Activated CD4-positive, alpha-beta memory T cell treated with anti-CD3 and anti-CD28 coated beads, Interleukin-2, amount 10 ng/mL, durations not matched to agents 7 days and 5 days (primary cell): Measurements from ENCODE around the gene FSD1. TPM values are rescaled to one million over a fixed set of nuclear protein-coding genes. Genes with fewer than 3 reads are reported as not detected.

ENCODE experiments used
- CTCF ChIA-PET: fragments of 350-600 bp; sonication (Branson Sonifier 250); formaldehyde crosslinking; loops from one replicate; lab custom pipeline; 2021; ENCODE audit warnings: antibody characterized with exemption, inconsistent platforms; lab: Charles Lee
- POLR2A ChIA-PET: fragments of 350-600 bp; sonication (Branson Sonifier 250); formaldehyde crosslinking; loops from one replicate; lab custom pipeline; 2021; ENCODE audit warnings: antibody characterized with exemption; lab: Charles Lee
- DNase-seq: peaks from one replicate; pipeline ENCODE4 v3.0.0-alpha.2; 2020
- H3K27ac Mint-ChIP-seq: one replicate; pipeline ENCODE4 v1.8.0; 2021; ENCODE audit warnings: mild to moderate bottlenecking, mixed read lengths
- H3K27me3 Mint-ChIP-seq: one replicate; pipeline ENCODE4 v1.8.0; 2021; ENCODE audit warnings: mixed read lengths
- H3K36me3 Mint-ChIP-seq: one replicate; pipeline ENCODE4 v1.8.0; 2021; ENCODE audit warnings: low read depth, mixed read lengths
- H3K4me1 Mint-ChIP-seq: one replicate; pipeline ENCODE4 v1.8.0; 2021; ENCODE audit warnings: mixed read lengths
- H3K4me3 Mint-ChIP-seq: one replicate; pipeline ENCODE4 v1.8.0; 2021; ENCODE audit warnings: mild to moderate bottlenecking, mixed read lengths
- H3K9me3 Mint-ChIP-seq: one replicate; pipeline ENCODE4 v1.8.0; 2021; ENCODE audit warnings: mixed read lengths
- total RNA-seq, 2 experiments: library from RNA; stranded (reverse); gene quantifications; one replicate each; pipeline ENCODE4 v1.2.3, GENCODE V29; 2021

FSD1 gene
- total RNA-seq, 2 experiments from 2014 or later, result 3.2 to 3.4 TPM

DNA sequence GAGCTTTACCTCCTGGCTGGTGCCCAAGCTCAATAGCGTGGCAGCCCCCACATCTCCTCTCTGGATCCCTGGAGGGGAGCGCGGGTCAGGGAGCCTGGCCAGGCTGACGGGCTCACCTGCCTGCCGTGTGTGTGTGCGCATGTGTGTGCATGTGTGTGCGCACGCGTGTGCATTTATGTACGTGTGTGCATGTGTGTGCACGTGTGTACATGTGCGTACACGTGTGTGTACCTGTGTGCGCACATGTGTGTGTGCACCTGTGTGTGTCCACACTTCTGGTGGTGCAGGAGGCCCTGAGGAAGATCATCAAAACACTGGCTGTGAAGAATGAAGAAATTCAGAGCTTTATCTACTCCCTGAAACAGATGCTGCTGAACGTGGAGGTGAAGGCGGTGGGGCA lies 1.3 kb downstream of the FSD1 start:
- no peaks in the 10 kb centered on the region for H3K36me3 Mint-ChIP-seq
- no peaks in the 10 kb centered on the region for H3K9me3 Mint-ChIP-seq
- CTCF ChIA-PET, result no interaction called here
- H3K27ac Mint-ChIP-seq, result no peak overlapping the region
- H3K4me3 Mint-ChIP-seq, result peak overlapping the region; percentile 18
- H3K27me3 Mint-ChIP-seq, result no peaks in the 10 kb centered on the region
- no peak for DNase-seq
- H3K4me1 Mint-ChIP-seq, result peaks cover 21% of the 10 kb centered on the region
- POLR2A ChIA-PET, result no interaction called here

GRCh38 chr19:4310247-4311121 lies 6.1 kb downstream of the FSD1 start:
- Mint-ChIP-seq H3K36me3 (no peaks in the 10 kb centered on the region), H3K4me1 (no peaks in the 10 kb centered on the region), H3K4me3 (no peak overlapping the region), H3K27me3 (no peaks in the 10 kb centered on the region), H3K27ac (no peak overlapping the region), H3K9me3 (no peaks in the 10 kb centered on the region)
- DNase-seq, result no peak
- ChIA-PET POLR2A (no interaction called here), CTCF (interaction anchor here (0.6 kb wide), 1 partner anchor 170 kb away, joined by 3 read pairs; no protein-coding TSS in a partner anchor)

DNA sequence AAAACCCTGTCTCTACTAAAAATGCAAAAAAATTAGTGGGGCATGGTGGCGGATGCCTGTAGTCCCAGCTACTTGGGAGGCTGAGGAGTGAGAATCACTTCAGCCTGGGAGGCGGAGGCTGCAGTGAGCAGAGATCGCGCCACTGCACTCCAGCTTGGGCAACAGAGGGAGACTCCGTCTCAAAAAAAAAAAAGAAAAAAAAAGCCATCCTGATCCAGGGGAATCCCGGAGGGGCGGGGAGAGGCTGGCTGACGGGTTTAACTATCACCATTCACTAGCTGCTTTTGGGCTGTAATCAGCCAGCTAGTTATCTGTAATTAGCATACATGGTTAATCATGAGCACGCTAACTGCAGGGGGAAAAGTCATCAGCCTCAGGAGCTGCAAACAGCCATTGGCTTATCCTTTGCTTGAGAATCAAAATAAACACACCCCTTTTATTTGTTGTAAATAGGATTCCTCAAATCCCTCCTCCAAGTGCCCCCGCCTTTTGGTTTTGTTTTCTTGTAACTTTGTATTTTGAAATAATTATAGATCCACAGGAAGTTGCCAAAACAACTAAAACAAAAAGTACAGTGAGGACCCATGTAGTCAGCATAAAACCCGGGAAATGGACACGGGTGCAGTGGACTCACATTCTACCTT lies 9.6 kb downstream of the FSD1 start:
- peaks cover 8% of the 10 kb centered on the region for H3K36me3 Mint-ChIP-seq
- POLR2A ChIA-PET, result no interaction called here
- peaks cover 5% of the 10 kb centered on the region for H3K9me3 Mint-ChIP-seq
- no peaks in the 10 kb centered on the region for H3K27me3 Mint-ChIP-seq
- no peaks in the 10 kb centered on the region for H3K4me1 Mint-ChIP-seq
- no peak for DNase-seq
- CTCF ChIA-PET, result interaction anchor here (1.2 to 2.1 kb wide), 3 partner anchors 29 to 47 kb away, joined by 4 to 5 read pairs (median 5); partner anchors contain the start of gene MPND
- no peak overlapping the region for H3K4me3 Mint-ChIP-seq
- H3K27ac Mint-ChIP-seq, result no peak overlapping the region

GRCh38 chr19:4316956-4317355 lies 12.6 kb downstream of the FSD1 start:
- Mint-ChIP-seq H3K27me3 (no peaks in the 10 kb centered on the region), H3K9me3 (peaks cover 21% of the 10 kb centered on the region), H3K36me3 (peaks cover 18% of the 10 kb centered on the region), H3K4me3 (no peak overlapping the region), H3K27ac (no peak overlapping the region), H3K4me1 (no peaks in the 10 kb centered on the region)
- ChIA-PET POLR2A (no interaction called here), CTCF (no interaction called here)
- no peak for DNase-seq

DNA sequence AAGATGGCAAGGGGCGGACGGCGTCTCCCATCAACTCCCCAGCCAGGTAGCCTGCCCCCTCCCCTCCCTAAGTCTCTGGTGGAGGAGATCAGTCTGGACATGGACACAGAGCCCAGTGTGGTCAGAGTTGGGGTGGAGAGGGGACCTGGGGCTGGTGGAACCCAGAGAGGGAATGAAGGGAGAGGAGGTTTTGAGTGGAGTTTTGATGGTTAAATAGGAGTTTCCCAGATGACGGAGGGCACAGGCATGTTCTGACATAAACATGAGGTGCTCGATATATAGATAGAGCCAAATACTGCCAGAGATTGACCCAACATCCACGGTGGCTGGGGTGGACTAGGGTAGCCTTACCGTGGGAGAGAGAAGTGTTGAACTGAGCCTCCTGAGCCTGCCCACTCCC lies 14.1 kb downstream of the FSD1 start:
- Mint-ChIP-seq H3K36me3 (peaks cover 18% of the 10 kb centered on the region), H3K4me1 (no peaks in the 10 kb centered on the region), H3K27me3 (no peaks in the 10 kb centered on the region), H3K4me3 (no peak overlapping the region), H3K9me3 (peaks cover 21% of the 10 kb centered on the region), H3K27ac (no peak overlapping the region)
- POLR2A ChIA-PET, result no interaction called here
- no peak for DNase-seq
- CTCF ChIA-PET, result no interaction called here

DNA sequence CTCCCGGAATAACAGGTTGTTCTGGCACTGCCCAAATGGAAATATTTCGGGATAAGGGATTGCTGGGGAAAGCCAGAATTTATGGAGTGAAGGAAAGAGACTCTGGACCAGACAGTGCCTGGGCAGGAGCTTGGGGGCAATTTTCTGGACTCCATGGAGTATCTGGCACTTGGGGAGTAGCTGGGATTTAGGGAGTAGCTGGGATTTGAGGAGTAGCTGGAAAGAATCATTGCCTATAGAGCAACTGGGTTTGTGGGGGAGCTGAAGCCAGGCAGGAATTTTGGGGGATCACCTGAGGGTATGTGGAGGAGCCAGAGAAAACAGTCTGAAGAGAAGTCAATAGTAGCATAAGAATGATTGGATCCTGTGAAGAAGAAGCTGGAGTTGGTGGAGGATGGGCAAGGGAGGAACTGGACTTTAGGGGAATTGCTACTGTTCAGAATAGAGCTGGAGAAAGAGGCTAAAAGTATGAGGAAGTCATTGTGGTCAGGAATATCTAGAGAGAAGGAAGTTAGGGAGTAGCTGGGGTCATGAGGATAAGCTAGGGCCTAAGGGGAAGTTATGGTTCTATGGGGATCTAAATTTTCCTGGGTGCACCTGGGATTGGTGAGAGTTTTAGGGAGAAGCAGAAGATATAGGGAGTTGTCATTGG lies 14.8 kb downstream of the FSD1 start:
- Mint-ChIP-seq H3K36me3 (peaks cover 18% of the 10 kb centered on the region), H3K4me1 (no peaks in the 10 kb centered on the region), H3K4me3 (no peak overlapping the region), H3K27ac (no peak overlapping the region), H3K9me3 (peaks cover 21% of the 10 kb centered on the region), H3K27me3 (no peaks in the 10 kb centered on the region)
- POLR2A ChIA-PET, result interaction anchor here (1.0 to 1.8 kb wide), 2 partner anchors 15 to 19 kb away, joined by 3 to 4 read pairs; no protein-coding TSS in a partner anchor
- CTCF ChIA-PET, result interaction anchor here (1.0 to 2.8 kb wide), 3 partner anchors 23 to 52 kb away, joined by 3 to 10 read pairs (median 9); no protein-coding TSS in a partner anchor
- no peak for DNase-seq

DNA sequence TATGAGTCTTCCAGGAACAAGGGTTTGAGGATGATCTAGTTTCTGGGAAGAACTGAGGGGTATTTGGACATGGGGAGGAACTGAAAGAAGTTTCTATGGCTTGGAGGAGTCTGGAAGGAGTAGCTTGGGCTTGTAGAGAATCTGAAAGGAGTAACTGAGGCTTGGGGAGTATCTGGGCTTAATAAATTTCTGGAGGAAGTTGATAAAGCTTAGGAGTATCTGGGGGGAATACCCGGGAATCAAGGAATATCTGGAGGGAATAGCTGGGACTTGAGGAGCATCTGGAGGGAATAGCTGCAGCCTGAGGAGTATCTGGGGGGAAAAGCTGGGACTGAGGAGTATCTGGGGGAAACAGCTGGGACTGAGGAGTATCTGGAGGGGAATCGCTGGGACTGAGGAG lies 16.0 kb downstream of the FSD1 start:
- no peak for DNase-seq
- CTCF ChIA-PET, result interaction anchor here (1.5 to 2.8 kb wide), 3 partner anchors 32 to 64 kb away, joined by 4 to 10 read pairs (median 9); no protein-coding TSS in a partner anchor
- POLR2A ChIA-PET, result interaction anchor here (1.8 kb wide), 1 partner anchor 14 kb away, joined by 4 read pairs; no protein-coding TSS in a partner anchor
- Mint-ChIP-seq H3K36me3 (peaks cover 18% of the 10 kb centered on the region), H3K4me3 (no peak overlapping the region), H3K27me3 (no peaks in the 10 kb centered on the region), H3K27ac (no peak overlapping the region), H3K4me1 (no peaks in the 10 kb centered on the region), H3K9me3 (peaks cover 21% of the 10 kb centered on the region)

DNA sequence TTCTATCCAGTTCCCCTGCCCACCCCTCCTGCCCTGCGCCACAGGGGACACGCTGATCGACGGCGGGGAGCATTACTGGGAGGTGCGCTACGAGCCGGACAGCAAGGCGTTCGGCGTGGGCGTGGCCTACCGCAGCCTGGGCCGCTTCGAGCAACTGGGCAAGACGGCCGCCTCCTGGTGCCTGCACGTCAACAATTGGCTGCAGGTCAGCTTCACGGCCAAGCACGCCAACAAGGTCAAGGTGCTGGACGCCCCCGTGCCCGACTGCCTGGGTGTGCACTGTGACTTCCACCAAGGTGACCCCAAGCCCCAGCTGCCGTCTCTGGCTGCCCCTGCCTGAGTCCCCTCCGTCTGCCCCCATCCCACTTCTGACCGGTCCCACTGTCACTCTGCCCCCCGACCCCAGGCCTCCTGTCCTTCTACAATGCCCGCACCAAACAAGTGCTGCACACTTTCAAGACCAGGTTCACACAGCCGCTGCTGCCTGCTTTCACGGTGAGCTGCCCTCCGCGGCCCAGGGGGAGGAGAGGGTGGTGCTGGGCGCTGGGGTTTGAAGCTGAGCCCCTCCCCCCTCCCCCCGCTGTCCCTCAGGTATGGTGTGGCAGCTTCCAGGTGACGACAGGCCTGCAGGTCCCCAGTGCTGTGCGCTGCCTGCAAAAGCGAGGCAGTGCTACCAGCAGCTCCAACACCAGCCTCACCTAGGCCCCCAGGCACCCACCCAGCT lies 18.7 kb downstream of the FSD1 start:
- Mint-ChIP-seq H3K4me1 (peaks cover 18% of the 10 kb centered on the region), H3K27me3 (peaks cover 9% of the 10 kb centered on the region), H3K4me3 (no peak overlapping the region), H3K27ac (no peak overlapping the region), H3K9me3 (peaks cover 19% of the 10 kb centered on the region), H3K36me3 (peaks cover 15% of the 10 kb centered on the region)
- ChIA-PET CTCF (interaction anchor here (1.2 to 1.6 kb wide), 2 partner anchors 29 to 56 kb away, joined by 3 to 4 read pairs; no protein-coding TSS in a partner anchor), POLR2A (interaction anchor here (0.6 to 2.2 kb wide), 5 partner anchors 10 to 123 kb away, joined by 3 to 9 read pairs (median 3); partner anchors contain the start of gene MPND)
- DNase-seq, result no peak

DNA sequence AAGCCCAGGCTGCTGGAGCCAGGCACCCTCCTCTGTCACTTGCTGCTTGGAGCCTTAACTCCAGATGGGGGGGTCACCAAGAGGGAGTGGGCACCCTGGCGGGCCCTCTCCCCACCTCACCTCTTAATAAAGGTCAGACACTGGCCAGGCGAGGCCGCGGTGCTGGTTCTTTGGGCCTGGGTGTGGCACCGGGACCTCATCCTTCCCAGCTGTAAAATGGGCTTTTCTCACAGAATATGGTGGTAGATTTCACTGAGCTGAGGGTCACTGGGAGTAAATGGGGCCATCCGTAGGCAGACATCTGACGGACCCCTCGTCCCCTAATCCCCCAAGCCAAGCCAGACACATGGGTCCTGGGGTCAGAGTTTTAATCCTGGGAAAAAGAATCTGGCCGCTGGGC lies 19.3 kb downstream of the FSD1 start:
- H3K27me3 Mint-ChIP-seq, result peaks cover 9% of the 10 kb centered on the region
- H3K27ac Mint-ChIP-seq, result no peak overlapping the region
- POLR2A ChIA-PET, result interaction anchor here (0.8 to 1.2 kb wide), 3 partner anchors 14 to 20 kb away, joined by 3 to 4 read pairs (median 3); partner anchors contain the start of genes MPND and STAP2
- H3K4me1 Mint-ChIP-seq, result peaks cover 23% of the 10 kb centered on the region
- peaks cover 10% of the 10 kb centered on the region for H3K36me3 Mint-ChIP-seq
- DNase-seq, result no peak
- no peak overlapping the region for H3K4me3 Mint-ChIP-seq
- H3K9me3 Mint-ChIP-seq, result peaks cover 18% of the 10 kb centered on the region
- CTCF ChIA-PET, result interaction anchor here (0.6 kb wide), 1 partner anchor 302 kb away, joined by 5 read pairs; no protein-coding TSS in a partner anchor

GRCh38 chr19:4324228-4324627 lies 19.8 kb downstream of the FSD1 start:
- Mint-ChIP-seq H3K27ac (no peak overlapping the region), H3K4me3 (no peak overlapping the region), H3K36me3 (peaks cover 7% of the 10 kb centered on the region), H3K9me3 (peaks cover 13% of the 10 kb centered on the region), H3K4me1 (peaks cover 25% of the 10 kb centered on the region), H3K27me3 (peaks cover 9% of the 10 kb centered on the region)
- ChIA-PET CTCF (interaction anchor here (0.6 to 1.6 kb wide), 4 partner anchors 9 to 302 kb away, joined by 3 to 5 read pairs (median 4); no protein-coding TSS in a partner anchor), POLR2A (interaction anchor here (0.8 to 1.2 kb wide), 3 partner anchors 13 to 20 kb away, joined by 3 to 4 read pairs (median 3); partner anchors contain the start of genes MPND and STAP2)
- no peak for DNase-seq

GRCh38 chr19:4326215-4326836 lies 21.9 kb downstream of the FSD1 start:
- H3K27ac Mint-ChIP-seq, result no peak overlapping the region
- POLR2A ChIA-PET, result no interaction called here
- H3K36me3 Mint-ChIP-seq, result no peaks in the 10 kb centered on the region

More at GRCh38 chr19:4326215-4326836, 21.9 kb downstream of the FSD1 start:
- no peak for DNase-seq
- Mint-ChIP-seq H3K4me1 (peaks cover 28% of the 10 kb centered on the region), H3K9me3 (no peaks in the 10 kb centered on the region), H3K4me3 (peak overlapping the region; percentile 13), H3K27me3 (peaks cover 9% of the 10 kb centered on the region)
- CTCF ChIA-PET, result no interaction called here
